Activated CD4-positive, alpha-beta T cell treated with anti-CD3 and anti-CD28 coated beads, Interleukin-2, amount 10 ng/mL, durations not matched to agents 7 days and 5 days (primary cell): ENCODE results near the gene UBE2M. TPM values are rescaled to one million over a fixed set of nuclear protein-coding genes. Genes with fewer than 3 reads are reported as not detected.

Source experiments
- CTCF ChIA-PET: fragments of 350-600 bp; sonication (Branson Sonifier 250); formaldehyde crosslinking; loops from one replicate; lab custom pipeline; 2021; ENCODE audit warnings: antibody characterized with exemption; lab: Charles Lee
- POLR2A ChIA-PET: fragments of 350-600 bp; sonication (Branson Sonifier 250); formaldehyde crosslinking; loops from one replicate; lab custom pipeline; 2021; ENCODE audit warnings: antibody characterized with exemption; lab: Charles Lee
- DNase-seq: peaks from one replicate; pipeline ENCODE4 v3.0.0-alpha.2; 2020
- H3K27ac Mint-ChIP-seq: one replicate; pipeline ENCODE4 v1.8.0; 2021; ENCODE audit warnings: mild to moderate bottlenecking, moderate library complexity, mixed read lengths
- H3K27me3 Mint-ChIP-seq: one replicate; pipeline ENCODE4 v1.8.0; 2021; ENCODE audit warnings: mixed read lengths
- H3K36me3 Mint-ChIP-seq: one replicate; pipeline ENCODE4 v1.8.0; 2021; ENCODE audit warnings: low read depth, mixed read lengths
- H3K4me1 Mint-ChIP-seq: one replicate; pipeline ENCODE4 v1.8.0; 2021; ENCODE audit warnings: mixed read lengths
- H3K4me3 Mint-ChIP-seq: one replicate; pipeline ENCODE4 v1.8.0; 2021; ENCODE audit warnings: mild to moderate bottlenecking, moderate library complexity, mixed read lengths
- H3K9me3 Mint-ChIP-seq: one replicate; pipeline ENCODE4 v1.8.0; 2021; ENCODE audit warnings: mixed read lengths
- total RNA-seq, 2 experiments: library from RNA; stranded (reverse); gene quantifications; one replicate each; pipeline ENCODE4 v1.2.3, GENCODE V29; 2021

The UBE2M gene
- total RNA-seq, 2 experiments from 2014 or later: 82.8 to 96.0 TPM

DNA sequence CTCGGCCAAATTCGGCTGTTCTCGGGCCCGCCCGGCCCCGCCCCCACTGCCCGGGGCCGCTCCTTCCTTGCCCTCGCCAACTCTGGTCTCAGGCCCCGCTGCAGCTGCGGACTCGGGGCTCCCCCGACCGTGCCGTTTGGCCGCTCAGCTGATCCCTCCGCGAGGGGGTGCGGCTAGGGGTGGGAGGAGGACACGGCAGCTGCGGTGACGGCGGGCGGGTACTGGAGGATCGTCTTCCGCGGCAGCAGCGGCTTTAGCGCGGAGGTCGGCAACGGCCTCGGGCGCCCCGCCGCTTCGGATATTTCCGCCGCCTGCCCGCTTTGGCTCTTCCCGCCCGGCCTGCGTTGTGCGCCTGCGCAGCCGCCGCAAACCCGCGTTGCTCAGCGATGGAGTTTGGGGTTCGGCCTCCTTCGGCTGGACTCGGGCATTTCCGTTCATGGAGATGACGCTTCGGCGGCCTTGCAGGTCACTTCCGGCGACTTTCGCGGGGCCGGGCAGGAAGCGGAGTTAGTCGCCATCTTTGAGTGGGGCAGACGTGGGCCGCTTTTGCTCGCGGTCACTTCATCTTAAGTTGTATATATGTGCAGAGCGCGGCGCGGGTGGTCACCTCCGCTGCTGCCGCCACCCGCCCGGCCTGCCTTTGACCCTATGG is 338 bp upstream of the UBE2M start:
- H3K36me3 Mint-ChIP-seq: peaks cover 45% of the 10 kb centered on the region
- H3K9me3 Mint-ChIP-seq: no peaks in the 10 kb centered on the region
- H3K27ac Mint-ChIP-seq: peak overlapping the region; percentile 99
- H3K27me3 Mint-ChIP-seq: no peaks in the 10 kb centered on the region
- peak overlapping the region; percentile 90 for H3K4me3 Mint-ChIP-seq
- H3K4me1 Mint-ChIP-seq: peaks cover 72% of the 10 kb centered on the region
- DNase-seq: peak; percentile 100
- CTCF ChIA-PET: interaction anchor here (1.1 to 1.7 kb wide), 3 partner anchors 11 to 38 kb away, joined by 3 to 5 read pairs (median 4); partner anchors contain the start of gene ZBTB45
- POLR2A ChIA-PET: interaction anchor here (1.0 kb wide), 1 partner anchor 13 kb away, joined by 7 read pairs; no protein-coding TSS in a partner anchor

DNA sequence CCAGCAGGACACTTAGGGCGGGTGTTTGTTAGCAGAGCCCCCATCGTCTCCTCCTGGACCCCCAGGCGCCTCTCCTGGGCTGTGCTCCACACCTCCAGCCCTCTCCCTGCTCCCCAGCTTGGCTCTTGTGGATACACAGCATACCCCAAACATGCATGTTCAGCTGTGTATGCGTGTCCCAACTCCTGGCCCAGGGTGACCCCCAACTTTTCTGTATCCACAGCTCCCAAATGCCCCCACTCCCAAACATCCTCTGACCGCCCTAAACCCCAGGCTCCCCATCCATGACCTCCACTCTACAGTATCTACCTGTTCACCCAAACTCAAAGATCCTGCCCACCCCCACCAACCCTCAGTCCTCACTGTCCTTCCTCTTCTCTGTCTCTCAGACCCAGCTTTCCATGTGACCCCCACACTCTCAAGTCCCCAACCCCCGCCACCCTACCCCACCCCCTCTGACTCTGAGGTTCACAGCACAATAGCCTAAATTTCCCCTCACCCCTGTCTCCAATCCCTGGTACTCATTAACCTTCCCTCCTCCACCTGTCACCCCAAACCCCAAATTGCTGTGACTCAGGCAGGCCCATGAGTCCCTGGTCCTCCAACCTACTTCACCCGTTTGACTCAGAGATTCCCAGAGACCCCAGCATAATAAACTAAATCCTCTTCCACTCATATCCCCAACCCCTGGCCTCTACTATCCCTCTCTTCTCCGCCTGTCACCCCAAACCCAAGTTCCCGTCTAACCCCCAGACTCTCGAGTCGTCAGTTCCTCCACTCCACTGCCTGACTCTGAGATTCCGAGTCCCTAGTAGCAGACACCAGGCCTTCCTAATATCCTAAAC is 968 bp downstream of the UBE2M start:
- peak overlapping the region; percentile 90 for H3K4me3 Mint-ChIP-seq
- CTCF ChIA-PET: interaction anchor here (0.8 to 1.2 kb wide), 2 partner anchors 10 to 12 kb away, joined by 3 read pairs; no protein-coding TSS in a partner anchor
- no peak for DNase-seq
- peaks cover 49% of the 10 kb centered on the region for H3K36me3 Mint-ChIP-seq
- H3K27me3 Mint-ChIP-seq: no peaks in the 10 kb centered on the region
- POLR2A ChIA-PET: no interaction called here
- H3K27ac Mint-ChIP-seq: peak overlapping the region; percentile 97
- H3K9me3 Mint-ChIP-seq: no peaks in the 10 kb centered on the region
- peaks cover 73% of the 10 kb centered on the region for H3K4me1 Mint-ChIP-seq

DNA sequence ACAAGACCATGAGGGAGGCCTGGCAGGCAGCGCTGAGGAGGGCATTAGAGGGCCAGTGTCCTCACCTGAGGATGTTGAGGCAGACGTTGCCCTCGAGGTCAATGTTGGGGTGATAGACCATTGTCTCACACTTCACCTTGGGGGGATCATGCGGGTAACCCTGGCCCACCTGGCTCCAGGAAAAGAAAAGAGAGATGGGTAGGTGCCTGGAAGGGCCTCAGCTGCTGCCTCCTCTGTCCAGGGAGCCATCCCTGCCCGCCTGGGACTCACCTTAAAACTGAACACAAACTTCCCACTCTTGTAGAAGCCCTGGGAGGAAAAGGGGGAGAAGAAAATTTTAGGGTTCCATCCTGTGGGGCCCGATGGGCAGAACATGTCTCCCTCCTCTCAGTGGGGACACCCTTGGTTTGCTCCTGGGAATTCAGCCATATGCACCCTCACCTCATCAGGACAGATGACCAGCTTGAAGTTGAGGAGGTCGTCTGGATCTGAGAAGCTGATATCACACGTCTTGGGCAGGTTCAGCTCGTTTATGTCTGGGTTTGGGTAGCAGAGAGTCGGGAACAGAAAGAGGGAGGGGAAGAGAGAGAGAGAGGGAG is 1.7 kb downstream of the UBE2M start:
- ChIA-PET CTCF (interaction anchor here (0.8 to 1.2 kb wide), 2 partner anchors 9 to 11 kb away, joined by 3 read pairs; no protein-coding TSS in a partner anchor), POLR2A (no interaction called here)
- no peaks in the 10 kb centered on the region for H3K9me3 Mint-ChIP-seq
- H3K4me1 Mint-ChIP-seq: peaks cover 69% of the 10 kb centered on the region
- peaks cover 56% of the 10 kb centered on the region for H3K36me3 Mint-ChIP-seq
- no peaks in the 10 kb centered on the region for H3K27me3 Mint-ChIP-seq
- peak overlapping the region; percentile 94 for H3K27ac Mint-ChIP-seq
- DNase-seq: no peak
- H3K4me3 Mint-ChIP-seq: peak overlapping the region; percentile 90

DNA sequence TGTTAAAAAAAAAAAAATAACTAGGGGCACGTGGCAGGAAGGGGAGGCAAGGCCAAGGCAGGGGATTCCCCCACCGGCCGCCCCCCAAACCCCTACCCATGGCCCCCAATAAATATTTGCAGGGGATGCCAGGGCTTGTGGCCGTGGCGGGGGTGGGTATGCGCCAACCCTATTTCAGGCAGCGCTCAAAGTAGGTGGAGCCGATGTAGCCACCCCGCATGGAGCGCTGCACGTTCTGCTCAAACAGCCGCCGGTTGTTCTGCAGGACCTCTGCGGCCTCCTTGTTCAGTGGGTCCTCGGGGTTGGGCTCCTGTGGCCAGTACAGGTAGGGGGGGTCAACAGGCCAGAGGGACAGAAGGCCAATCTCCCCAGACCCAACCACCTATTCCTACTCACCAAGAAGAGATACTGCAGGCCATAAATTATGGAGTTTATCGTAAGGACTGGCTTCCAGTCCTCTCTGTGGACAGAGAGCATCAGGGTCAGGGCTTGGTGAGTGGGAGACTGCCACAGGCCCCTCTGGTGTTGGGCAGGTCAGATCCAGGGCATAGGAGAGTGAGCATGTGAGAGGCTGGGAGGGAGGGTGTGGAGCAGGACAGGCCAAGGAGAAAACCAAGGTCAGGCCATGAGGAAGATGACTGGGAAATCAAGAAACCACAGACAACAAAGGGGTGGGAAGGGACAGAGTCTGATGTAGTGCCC is 2.3 kb downstream of the UBE2M start:
- ChIA-PET POLR2A (interaction anchor here (2.3 kb wide), 1 partner anchor 12 kb away, joined by 9 read pairs; the partner anchor contains the start of gene TRIM28), CTCF (interaction anchor here (3.3 kb wide), 1 partner anchor 36 kb away, joined by 25 read pairs; the partner anchor contains the start of gene ZBTB45)
- Mint-ChIP-seq H3K27ac (peak overlapping the region; percentile 94), H3K27me3 (no peaks in the 10 kb centered on the region), H3K9me3 (no peaks in the 10 kb centered on the region), H3K36me3 (peaks cover 52% of the 10 kb centered on the region), H3K4me3 (peak overlapping the region; percentile 90), H3K4me1 (peaks cover 62% of the 10 kb centered on the region)
- no peak for DNase-seq

DNA sequence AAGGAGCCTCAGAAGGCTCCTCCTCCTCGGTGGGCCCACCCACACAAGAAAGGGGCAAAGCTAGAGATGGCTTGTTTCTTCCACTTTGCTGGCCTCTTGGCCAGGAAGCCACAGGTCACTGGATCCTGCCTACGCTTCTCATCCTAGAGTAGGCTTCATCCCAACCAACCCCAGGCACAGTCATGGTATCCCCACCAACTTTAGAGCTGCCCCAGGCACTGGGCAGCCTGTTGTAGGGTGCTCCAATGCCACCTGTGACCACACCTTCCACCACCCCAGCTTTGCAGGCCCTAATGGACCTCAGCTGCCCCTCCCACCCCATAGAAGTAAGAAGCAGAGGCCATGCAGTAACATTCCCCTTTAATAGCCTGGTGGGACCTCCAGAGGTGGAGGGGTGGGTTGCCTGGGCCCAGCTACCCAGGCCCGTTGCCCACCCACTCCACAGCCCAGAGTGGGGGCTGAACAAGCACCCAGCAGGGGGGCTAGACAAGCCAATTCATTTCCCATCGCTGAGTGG is 3.0 kb downstream of the UBE2M start:
- peak overlapping the region; percentile 90 for H3K4me3 Mint-ChIP-seq
- no peak for DNase-seq
- CTCF ChIA-PET: interaction anchor here (1.0 to 3.3 kb wide), 6 partner anchors 11 to 336 kb away, joined by 3 to 25 read pairs (median 4); partner anchors contain the start of genes MZF1, TRIM28 and ZBTB45
- no peaks in the 10 kb centered on the region for H3K27me3 Mint-ChIP-seq
- H3K4me1 Mint-ChIP-seq: peaks cover 58% of the 10 kb centered on the region
- H3K27ac Mint-ChIP-seq: peak overlapping the region; percentile 94
- H3K9me3 Mint-ChIP-seq: no peaks in the 10 kb centered on the region
- POLR2A ChIA-PET: interaction anchor here (1.0 to 2.3 kb wide), 3 partner anchors 11 to 129 kb away, joined by 3 to 9 read pairs (median 6); partner anchors contain the start of genes TRIM28 and ZBTB45
- H3K36me3 Mint-ChIP-seq: peaks cover 58% of the 10 kb centered on the region

DNA sequence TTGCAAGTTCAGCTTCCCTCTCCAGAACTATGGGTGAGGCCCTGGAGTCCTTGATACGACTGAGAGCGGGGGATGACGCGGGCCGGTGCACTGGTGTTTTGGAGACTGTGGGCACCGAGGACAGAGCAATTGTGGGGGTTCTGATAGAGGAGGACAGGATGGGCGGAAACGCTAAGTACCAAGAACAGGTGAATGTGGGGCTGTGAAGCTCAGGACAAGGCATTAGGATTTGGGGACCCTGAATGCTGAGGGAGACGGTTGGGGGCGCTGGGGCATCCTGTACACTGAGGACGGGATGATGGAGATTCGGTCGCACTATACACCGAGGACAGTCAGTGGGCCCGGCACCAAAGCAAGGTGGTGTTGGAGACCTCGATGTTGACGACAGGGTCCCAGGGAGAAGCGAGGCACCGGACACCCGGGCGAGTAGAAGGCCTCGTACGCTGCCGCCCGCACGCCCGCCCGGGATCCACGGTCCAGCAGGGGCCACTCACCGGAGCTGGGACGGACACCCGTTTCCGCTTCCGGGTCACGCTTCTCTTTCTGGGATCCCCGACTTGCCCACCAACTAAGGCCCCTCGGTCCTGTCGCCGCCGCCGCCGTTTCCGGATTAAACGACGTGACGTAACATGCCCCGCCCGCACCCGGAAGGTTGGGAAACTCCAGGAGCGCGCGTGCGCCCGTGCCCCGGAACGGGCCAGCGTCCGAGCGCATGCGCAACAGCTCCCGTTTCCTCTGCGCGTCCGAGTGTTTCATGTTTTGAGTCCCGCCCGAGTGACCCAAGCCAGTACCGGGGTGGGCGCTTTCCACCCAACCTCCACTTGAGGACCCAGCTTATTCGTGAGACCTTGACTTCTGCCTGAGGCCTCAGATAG is 3.7 kb downstream of the UBE2M start, which contains the start of gene CHMP2A:
Gene CHMP2A, minus strand, starts transcription at position 612 of the 875 bp plus-strand sequence. CDS start 893 bp downstream, outside the sequence.
- peak; percentile 98 for DNase-seq
- CTCF ChIA-PET: interaction anchor here (1.0 to 3.3 kb wide), 7 partner anchors 11 to 335 kb away, joined by 3 to 25 read pairs (median 3); partner anchors contain the start of genes MZF1, TRIM28 and ZBTB45
- peaks cover 63% of the 10 kb centered on the region for H3K36me3 Mint-ChIP-seq
- POLR2A ChIA-PET: interaction anchor here (1.0 to 2.3 kb wide), 4 partner anchors 11 to 128 kb away, joined by 3 to 9 read pairs (median 6); partner anchors contain the start of genes TRIM28 and ZBTB45
- H3K27ac Mint-ChIP-seq: peak within 1 kb of the TSS; percentile 94
- H3K27me3 Mint-ChIP-seq: no peaks in the 10 kb centered on the region
- peak within 1 kb of the TSS; percentile 90 for H3K4me3 Mint-ChIP-seq
- no peaks in the 10 kb centered on the region for H3K9me3 Mint-ChIP-seq
- H3K4me1 Mint-ChIP-seq: peaks cover 53% of the 10 kb centered on the region

DNA sequence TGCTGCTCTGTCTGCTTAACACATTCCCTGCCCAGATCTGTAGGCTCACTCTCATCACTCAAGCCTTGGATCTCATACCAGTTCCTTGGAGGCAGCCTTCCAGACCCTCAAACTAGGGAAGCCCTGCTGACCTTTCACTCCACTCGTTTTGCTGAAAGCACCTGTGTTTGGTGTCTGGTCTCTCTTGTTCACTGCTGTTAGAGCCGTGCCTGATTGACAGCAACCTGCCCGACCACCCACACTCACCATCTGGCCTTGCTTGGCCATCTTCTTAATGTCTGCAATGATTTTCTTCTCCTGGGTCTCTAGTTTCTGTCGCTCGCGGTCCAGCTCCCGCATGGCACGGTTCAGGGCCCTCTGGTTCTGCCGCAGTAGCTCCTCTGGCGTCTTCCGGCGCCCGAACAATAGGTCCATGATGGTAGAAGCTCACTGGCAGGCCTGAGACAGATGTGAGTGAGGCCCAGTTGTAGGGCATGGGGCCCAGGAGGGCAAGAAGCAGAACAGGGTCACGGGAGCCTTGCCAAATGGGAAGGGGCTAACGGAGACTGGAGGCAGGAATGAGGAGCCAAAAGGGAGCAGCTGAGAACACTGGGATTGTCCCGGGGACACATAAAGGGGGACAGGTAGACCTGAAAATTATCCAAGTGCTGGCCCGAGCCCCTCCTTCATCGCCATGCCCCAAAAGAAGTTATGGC is 4.5 kb downstream of the UBE2M start:
- no peaks in the 10 kb centered on the region for H3K27me3 Mint-ChIP-seq

DNA sequence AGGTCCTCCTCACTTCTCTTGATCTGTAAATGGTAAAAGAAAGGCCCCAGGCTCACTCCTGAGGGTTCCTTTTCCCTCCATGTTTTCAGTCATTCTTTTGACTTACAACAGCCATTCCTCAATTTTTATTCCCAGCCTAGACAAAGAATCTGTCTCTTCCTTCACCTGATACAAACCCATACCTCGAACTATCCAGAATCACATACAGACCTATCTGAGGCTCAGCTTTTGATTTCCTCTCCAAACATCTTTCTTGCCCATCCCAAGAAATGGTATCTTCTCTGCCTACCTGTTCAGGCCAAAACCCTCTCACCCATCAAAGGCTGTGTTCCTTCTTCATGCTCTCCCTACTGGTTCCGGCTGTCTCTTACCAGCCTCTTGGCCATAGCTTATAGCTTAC is 5.8 kb downstream of the UBE2M start:
- Mint-ChIP-seq H3K27me3 (no peaks in the 10 kb centered on the region), H3K4me1 (peaks cover 49% of the 10 kb centered on the region), H3K9me3 (no peaks in the 10 kb centered on the region), H3K27ac (peak overlapping the region; percentile 11), H3K36me3 (peaks cover 65% of the 10 kb centered on the region), H3K4me3 (no peak overlapping the region)
- CTCF ChIA-PET: interaction anchor here (0.6 to 3.3 kb wide), 3 partner anchors 33 to 153 kb away, joined by 3 to 25 read pairs (median 4); partner anchors contain the start of gene ZBTB45
- POLR2A ChIA-PET: no interaction called here
- DNase-seq: no peak

More for the DNA sequence above, 4.5 kb downstream of the UBE2M start:
- Mint-ChIP-seq H3K4me1 (peaks cover 47% of the 10 kb centered on the region), H3K4me3 (peak overlapping the region; percentile 90), H3K36me3 (peaks cover 65% of the 10 kb centered on the region), H3K27ac (peak overlapping the region; percentile 94), H3K9me3 (no peaks in the 10 kb centered on the region)
- POLR2A ChIA-PET: interaction anchor here (1.0 to 2.3 kb wide), 3 partner anchors 10 to 128 kb away, joined by 5 to 9 read pairs (median 6); partner anchors contain the start of gene TRIM28
- CTCF ChIA-PET: interaction anchor here (0.8 to 3.3 kb wide), 4 partner anchors 34 to 334 kb away, joined by 3 to 25 read pairs (median 3); partner anchors contain the start of gene ZBTB45
- no peak for DNase-seq

DNA sequence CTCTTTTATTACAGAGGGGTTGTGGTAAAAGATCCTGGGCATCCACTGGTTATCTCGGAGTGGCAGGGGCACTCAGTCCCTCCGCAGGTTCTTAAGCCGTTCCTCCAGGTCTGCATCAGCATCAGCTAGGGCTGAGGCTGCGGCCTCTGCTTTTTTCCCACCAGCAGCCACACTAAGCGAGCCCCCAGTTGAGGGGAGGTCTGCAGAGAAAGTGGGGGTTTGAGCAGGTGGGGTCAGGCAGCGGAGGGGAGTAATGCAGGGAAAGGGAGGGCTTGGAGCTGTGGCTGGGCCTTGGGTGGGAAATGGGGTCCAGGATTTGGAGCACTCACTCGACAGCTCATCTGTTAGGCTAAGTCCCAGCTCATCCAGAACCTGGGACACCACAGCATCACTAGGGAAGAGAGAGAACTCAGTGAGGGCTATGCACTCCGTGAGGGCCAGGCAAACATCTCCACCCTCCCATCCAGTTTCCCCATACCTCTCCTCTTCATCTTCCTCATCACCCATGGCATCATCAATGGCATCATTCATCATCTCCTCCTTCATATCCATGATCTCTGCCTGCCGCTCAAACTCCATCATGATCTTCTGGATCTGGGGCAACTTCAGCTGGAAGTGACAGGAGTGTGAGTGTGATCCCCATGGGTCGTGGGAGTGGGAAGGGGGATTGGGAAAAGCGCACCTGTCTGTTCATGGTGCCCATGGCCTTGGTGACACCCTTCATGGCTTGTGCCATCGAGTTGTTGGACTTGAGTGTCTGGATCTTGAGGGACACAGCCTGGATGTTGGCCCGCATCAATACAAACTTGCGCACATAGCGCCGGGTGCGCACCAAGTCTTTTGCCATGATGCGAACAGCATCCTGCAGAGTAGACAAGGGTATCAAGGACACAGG is 6.6 kb downstream of the UBE2M start:
- Mint-ChIP-seq H3K27me3 (no peaks in the 10 kb centered on the region), H3K4me1 (peaks cover 50% of the 10 kb centered on the region), H3K4me3 (no peak overlapping the region), H3K36me3 (peaks cover 71% of the 10 kb centered on the region), H3K9me3 (no peaks in the 10 kb centered on the region), H3K27ac (no peak overlapping the region)
- ChIA-PET POLR2A (no interaction called here), CTCF (interaction anchor here (1.2 to 1.4 kb wide), 2 partner anchors 32 to 38 kb away, joined by 4 read pairs; partner anchors contain the start of gene ZBTB45)
- DNase-seq: no peak
